ENCODE results near the gene RRP36.

The RRP36 gene

GRCh38 chr6:43029120-43029519 lies 7.7 kb downstream of the RRP36 start:
- no peak for FAIRE-seq
- TF ChIP-seq, protein P1, sequence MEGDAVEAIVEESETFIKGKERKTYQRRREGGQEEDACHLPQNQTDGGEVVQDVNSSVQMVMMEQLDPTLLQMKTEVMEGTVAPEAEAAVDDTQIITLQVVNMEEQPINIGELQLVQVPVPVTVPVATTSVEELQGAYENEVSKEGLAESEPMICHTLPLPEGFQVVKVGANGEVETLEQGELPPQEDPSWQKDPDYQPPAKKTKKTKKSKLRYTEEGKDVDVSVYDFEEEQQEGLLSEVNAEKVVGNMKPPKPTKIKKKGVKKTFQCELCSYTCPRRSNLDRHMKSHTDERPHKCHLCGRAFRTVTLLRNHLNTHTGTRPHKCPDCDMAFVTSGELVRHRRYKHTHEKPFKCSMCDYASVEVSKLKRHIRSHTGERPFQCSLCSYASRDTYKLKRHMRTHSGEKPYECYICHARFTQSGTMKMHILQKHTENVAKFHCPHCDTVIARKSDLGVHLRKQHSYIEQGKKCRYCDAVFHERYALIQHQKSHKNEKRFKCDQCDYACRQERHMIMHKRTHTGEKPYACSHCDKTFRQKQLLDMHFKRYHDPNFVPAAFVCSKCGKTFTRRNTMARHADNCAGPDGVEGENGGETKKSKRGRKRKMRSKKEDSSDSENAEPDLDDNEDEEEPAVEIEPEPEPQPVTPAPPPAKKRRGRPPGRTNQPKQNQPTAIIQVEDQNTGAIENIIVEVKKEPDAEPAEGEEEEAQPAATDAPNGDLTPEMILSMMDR (IDR thresholded peaks at IDR 0.05; ENCODE audit: insufficient read depth, missing control alignments) = no peak
- DNase-seq (ENCODE audit: insufficient read length, low spot score) = no peak

DNA sequence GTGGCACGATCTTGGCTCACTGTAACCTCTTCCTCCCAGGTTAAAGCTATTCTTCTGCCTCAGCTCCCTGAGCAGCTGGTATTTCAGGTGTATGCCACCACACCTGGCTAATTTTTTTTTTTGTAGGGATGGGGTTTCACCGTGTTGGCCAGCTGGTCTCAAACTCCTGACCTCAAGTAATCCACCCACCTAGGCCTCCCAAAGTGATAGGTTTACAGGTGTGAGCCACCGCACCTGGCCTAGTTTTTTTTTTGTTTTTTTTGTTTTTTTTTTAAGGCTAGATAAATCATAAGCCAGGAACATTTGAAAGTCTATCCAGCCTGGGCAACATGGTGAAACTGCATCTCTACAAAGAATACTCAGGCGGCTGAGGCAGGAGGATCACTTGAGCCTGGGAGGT lies 10.9 kb downstream of the RRP36 start:
- DNase-seq (ENCODE audit: insufficient read length, low spot score) (no peak), FAIRE-seq (no peak)
- TF ChIP-seq, protein P1 (IDR thresholded peaks at IDR 0.05; ENCODE audit: insufficient read depth, missing control alignments) = no peak

- TF ChIP-seq, protein P1 (IDR thresholded peaks at IDR 0.05; ENCODE audit: insufficient read depth, missing control alignments) = no peak
- FAIRE-seq = no peak
- no peak for DNase-seq (ENCODE audit: insufficient read length, low spot score)
Observed at GRCh38 chr6:43033496-43034189, 12.2 kb downstream of the RRP36 start.

GRCh38 chr6:43034190-43034525 lies 12.7 kb downstream of the RRP36 start:
- FAIRE-seq = no peak
- DNase-seq (ENCODE audit: insufficient read length, low spot score) = no peak

GRCh38 chr6:43035495-43036194 lies 14.2 kb downstream of the RRP36 start:
- DNase-seq (ENCODE audit: insufficient read length, low spot score) (no peak), FAIRE-seq (no peak)
- TF ChIP-seq, protein P1 (IDR thresholded peaks at IDR 0.05; ENCODE audit: insufficient read depth, missing control alignments) = no peak

More at GRCh38 chr6:43034190-43034525, 12.7 kb downstream of the RRP36 start:
- TF ChIP-seq, protein P1 (IDR thresholded peaks at IDR 0.05; ENCODE audit: insufficient read depth, missing control alignments) = no peak

DNA sequence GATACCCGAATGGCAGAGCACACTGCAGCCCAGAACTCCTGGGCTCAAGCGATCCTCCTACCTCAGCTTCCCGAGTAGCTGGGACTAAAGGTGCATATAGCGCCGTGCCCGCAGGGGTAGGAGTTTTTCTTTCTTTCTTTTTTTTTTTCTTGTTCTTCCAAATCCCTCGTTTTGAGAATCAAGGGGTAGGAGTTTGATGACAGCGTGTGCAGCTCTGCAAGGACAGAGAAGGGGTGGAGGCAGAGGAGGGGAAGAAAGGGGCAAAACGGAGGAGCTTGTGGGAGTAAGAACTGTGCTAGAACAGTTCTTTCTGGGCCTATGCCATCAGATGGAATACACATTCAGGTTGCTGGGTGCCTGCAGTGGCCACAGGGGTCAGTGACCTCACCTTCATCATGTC lies 15.3 kb downstream of the RRP36 start:
- DNase-seq (ENCODE audit: insufficient read length, low spot score) (no peak), FAIRE-seq (no peak)
- TF ChIP-seq, protein P1 (IDR thresholded peaks at IDR 0.05; ENCODE audit: insufficient read depth, missing control alignments) = no peak

- DNase-seq (ENCODE audit: insufficient read length, low spot score) (no peak), FAIRE-seq (no peak)
- TF ChIP-seq, protein P1 (IDR thresholded peaks at IDR 0.05; ENCODE audit: insufficient read depth, missing control alignments) = no peak
Observed at GRCh38 chr6:43037197-43037596, 15.8 kb downstream of the RRP36 start.

Measured in D721Med (cell line).